ENCODE measurements around the gene FLT4. TPM values are rescaled to one million over a fixed set of nuclear protein-coding genes. Genes with fewer than 3 reads are reported as not detected.

FLT4 gene
- total RNA-seq, 1 experiment from 2014 or later, result 0.44 TPM

DNA sequence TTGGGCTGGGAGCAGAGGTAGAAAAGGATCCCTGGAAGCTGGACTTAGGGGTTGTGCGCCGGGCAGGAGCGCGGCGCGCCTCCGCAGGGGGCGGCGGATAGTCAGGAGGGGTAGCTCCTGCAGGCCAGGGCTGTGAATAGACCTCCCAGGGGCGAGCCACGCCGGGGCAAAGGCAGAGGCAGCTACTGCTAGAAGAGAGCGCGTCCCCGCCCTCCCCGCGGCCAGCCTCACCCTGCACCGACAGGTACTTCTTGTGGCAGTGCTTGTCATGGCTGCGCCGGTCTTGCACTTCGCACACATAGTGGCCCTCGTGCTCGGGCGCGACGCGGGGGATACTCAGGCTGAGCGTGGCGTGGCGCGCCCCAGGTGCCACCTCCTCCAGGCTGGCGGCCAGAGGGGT lies 28.1 kb downstream of the FLT4 start:
- in situ Hi-C loops (cut with HindIII; ENCODE audit: low pct_unique_long_range_greater_than_20kb, low sequenced_read_pairs), result no loop called here
- BruUV-seq (replicated peaks), result no TSS peak

DNA sequence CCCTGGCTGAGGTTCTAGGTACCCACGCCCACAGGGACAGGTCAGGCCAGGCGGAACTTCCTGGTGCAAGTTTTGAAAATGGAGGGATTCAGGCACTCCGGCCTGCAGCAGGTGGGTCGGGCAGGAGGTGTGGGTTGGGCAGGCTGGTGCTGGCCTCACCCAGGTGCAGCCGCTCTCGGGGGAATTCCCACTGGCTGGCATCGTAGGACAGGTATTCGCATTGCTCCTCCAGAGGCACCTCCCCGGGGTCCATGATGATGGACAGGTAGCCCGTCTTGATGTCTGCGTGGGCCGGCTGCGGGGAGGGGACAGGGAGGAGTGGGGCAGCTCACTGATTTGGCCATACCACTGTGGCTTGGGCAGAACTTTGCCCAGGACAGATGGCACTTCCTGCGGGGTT lies 29.4 kb downstream of the FLT4 start:
- H3K36me3 ChIP-seq (ENCODE audit: control insufficient read depth, insufficient read depth, low read length), result no peaks in the 10 kb centered on the region
- ChIA-PET CTCF (no interaction called here), POLR2A (no interaction called here)
- BruUV-seq (replicated peaks), result no TSS peak
- no peak overlapping the region for H3K27ac ChIP-seq (ENCODE audit: low read length)
- in situ Hi-C loops (cut with HindIII; ENCODE audit: low pct_unique_long_range_greater_than_20kb, low sequenced_read_pairs), result no loop called here
- no peak overlapping the region for H3K4me3 ChIP-seq (ENCODE audit: low read depth in 2 of 2, low read length in 2 of 2)
- intact Hi-C loops (cut with micrococcal nuclease; ENCODE audit: unreplicated experiment), result no loop called here
- no peaks in the 10 kb centered on the region for H3K4me1 ChIP-seq (ENCODE audit: control insufficient read depth, insufficient read depth, low read length)
- no peaks in the 10 kb centered on the region for H3K9me3 ChIP-seq (ENCODE audit: control insufficient read depth, insufficient read depth, low read depth, low read length)
- no peaks in the 10 kb centered on the region; the same call in 1 of the 2 replicates for H3K27me3 ChIP-seq (ENCODE audit: control insufficient read depth, insufficient read depth, low read length)
- TF ChIP-seq TCF7L2 (IDR thresholded peaks at IDR 0.05; ENCODE audit: low read depth, low read length), result no peak
- TF ChIP-seq, protein P1, sequence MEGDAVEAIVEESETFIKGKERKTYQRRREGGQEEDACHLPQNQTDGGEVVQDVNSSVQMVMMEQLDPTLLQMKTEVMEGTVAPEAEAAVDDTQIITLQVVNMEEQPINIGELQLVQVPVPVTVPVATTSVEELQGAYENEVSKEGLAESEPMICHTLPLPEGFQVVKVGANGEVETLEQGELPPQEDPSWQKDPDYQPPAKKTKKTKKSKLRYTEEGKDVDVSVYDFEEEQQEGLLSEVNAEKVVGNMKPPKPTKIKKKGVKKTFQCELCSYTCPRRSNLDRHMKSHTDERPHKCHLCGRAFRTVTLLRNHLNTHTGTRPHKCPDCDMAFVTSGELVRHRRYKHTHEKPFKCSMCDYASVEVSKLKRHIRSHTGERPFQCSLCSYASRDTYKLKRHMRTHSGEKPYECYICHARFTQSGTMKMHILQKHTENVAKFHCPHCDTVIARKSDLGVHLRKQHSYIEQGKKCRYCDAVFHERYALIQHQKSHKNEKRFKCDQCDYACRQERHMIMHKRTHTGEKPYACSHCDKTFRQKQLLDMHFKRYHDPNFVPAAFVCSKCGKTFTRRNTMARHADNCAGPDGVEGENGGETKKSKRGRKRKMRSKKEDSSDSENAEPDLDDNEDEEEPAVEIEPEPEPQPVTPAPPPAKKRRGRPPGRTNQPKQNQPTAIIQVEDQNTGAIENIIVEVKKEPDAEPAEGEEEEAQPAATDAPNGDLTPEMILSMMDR (IDR thresholded peaks at IDR 0.05), result no peak
- no peak for TF ChIP-seq SIN3A (IDR thresholded peaks at IDR 0.05; ENCODE audit: borderline replicate concordance, insufficient read depth, low read depth, low read length)
- TF ChIP-seq POLR2AphosphoS5 (IDR thresholded peaks at IDR 0.05; ENCODE audit: low read depth, low read length), result no peak
- TF ChIP-seq, protein P2, sequence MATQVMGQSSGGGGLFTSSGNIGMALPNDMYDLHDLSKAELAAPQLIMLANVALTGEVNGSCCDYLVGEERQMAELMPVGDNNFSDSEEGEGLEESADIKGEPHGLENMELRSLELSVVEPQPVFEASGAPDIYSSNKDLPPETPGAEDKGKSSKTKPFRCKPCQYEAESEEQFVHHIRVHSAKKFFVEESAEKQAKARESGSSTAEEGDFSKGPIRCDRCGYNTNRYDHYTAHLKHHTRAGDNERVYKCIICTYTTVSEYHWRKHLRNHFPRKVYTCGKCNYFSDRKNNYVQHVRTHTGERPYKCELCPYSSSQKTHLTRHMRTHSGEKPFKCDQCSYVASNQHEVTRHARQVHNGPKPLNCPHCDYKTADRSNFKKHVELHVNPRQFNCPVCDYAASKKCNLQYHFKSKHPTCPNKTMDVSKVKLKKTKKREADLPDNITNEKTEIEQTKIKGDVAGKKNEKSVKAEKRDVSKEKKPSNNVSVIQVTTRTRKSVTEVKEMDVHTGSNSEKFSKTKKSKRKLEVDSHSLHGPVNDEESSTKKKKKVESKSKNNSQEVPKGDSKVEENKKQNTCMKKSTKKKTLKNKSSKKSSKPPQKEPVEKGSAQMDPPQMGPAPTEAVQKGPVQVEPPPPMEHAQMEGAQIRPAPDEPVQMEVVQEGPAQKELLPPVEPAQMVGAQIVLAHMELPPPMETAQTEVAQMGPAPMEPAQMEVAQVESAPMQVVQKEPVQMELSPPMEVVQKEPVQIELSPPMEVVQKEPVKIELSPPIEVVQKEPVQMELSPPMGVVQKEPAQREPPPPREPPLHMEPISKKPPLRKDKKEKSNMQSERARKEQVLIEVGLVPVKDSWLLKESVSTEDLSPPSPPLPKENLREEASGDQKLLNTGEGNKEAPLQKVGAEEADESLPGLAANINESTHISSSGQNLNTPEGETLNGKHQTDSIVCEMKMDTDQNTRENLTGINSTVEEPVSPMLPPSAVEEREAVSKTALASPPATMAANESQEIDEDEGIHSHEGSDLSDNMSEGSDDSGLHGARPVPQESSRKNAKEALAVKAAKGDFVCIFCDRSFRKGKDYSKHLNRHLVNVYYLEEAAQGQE (IDR thresholded peaks at IDR 0.05; ENCODE audit: insufficient read depth in 1 of 2, low read depth in 2 of 2, low read length in 1 of 2), result no peak
- DNase-seq (ENCODE audit: low read depth, low spot score) (no peak), ATAC-seq (no peak)

More for the DNA sequence above, 28.1 kb downstream of the FLT4 start:
- no peaks in the 10 kb centered on the region for H3K9me3 ChIP-seq (ENCODE audit: control insufficient read depth, insufficient read depth, low read depth, low read length)
- no peak for DNase-seq (ENCODE audit: low read depth, low spot score)
- ATAC-seq, result no peak
- H3K4me3 ChIP-seq (ENCODE audit: low read depth in 2 of 2, low read length in 2 of 2), result no peak overlapping the region
- no peaks in the 10 kb centered on the region for H3K4me1 ChIP-seq (ENCODE audit: control insufficient read depth, insufficient read depth, low read length)
- intact Hi-C loops (cut with micrococcal nuclease; ENCODE audit: unreplicated experiment), result no loop called here
- H3K27ac ChIP-seq (ENCODE audit: low read length), result no peak overlapping the region
- no peaks in the 10 kb centered on the region for H3K36me3 ChIP-seq (ENCODE audit: control insufficient read depth, insufficient read depth, low read length)
- TF ChIP-seq, protein P2 (IDR thresholded peaks at IDR 0.05; ENCODE audit: insufficient read depth in 1 of 2, low read depth in 2 of 2, low read length in 1 of 2), result no peak
- TF ChIP-seq SIN3A (IDR thresholded peaks at IDR 0.05; ENCODE audit: borderline replicate concordance, insufficient read depth, low read depth, low read length), result no peak
- no peak for TF ChIP-seq POLR2AphosphoS5 (IDR thresholded peaks at IDR 0.05; ENCODE audit: low read depth, low read length)
- TF ChIP-seq, protein P1 (IDR thresholded peaks at IDR 0.05), result no peak
- TF ChIP-seq TCF7L2 (IDR thresholded peaks at IDR 0.05; ENCODE audit: low read depth, low read length), result no peak
- no peaks in the 10 kb centered on the region; the same call in 1 of the 2 replicates for H3K27me3 ChIP-seq (ENCODE audit: control insufficient read depth, insufficient read depth, low read length)
- CTCF ChIA-PET, result no interaction called here
- POLR2A ChIA-PET, result no interaction called here
